NCI-H69 (cell line): ENCODE data around the gene FAM131C.
"Not testable (repeated sequence)": the region's sequence is repeated elsewhere in the genome, so short reads cannot be mapped to it uniquely, and the experiment has no call there.

Source experiments
- DNase-seq: peaks from one replicate; lab custom pipeline; 2025; lab: John Stamatoyannopoulos, UW

FAM131C gene, protein sequence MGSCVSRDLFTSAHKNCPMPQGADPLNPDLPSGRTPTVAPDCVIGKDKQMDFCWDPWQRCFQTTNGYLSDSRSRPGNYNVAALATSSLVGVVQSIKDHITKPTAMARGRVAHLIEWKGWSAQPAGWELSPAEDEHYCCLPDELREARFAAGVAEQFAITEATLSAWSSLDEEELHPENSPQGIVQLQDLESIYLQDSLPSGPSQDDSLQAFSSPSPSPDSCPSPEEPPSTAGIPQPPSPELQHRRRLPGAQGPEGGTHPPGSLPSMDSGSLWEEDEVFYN

GRCh38 chr1:16073490-16074119 is at the start of gene FAM131C:
FAM131C (minus strand) TSS chr1:16073651; CDS start chr1:16073442, 209 bp downstream.
- peak; percentile 55 for DNase-seq

DNA sequence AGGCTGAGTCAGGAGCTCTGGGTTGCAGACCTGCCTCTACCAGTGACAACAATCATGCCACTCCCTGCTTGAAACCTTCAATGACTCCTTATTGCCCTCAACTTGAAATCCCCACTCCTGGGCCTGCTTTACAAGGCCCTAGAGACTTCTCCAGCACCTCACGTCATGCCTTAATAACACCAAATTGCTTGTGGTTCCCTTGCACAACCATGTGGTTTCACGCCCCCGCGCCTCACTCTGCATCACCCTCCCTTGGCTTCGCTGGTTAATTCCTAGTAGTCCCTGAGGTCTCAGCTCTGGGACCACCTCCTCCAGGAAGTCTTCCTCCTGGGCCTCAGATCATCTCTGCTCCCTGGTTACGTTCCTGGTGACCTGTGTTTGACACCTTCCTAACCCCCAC is 49.5 kb upstream of the FAM131C start:
- DNase-seq, result no peak

DNA sequence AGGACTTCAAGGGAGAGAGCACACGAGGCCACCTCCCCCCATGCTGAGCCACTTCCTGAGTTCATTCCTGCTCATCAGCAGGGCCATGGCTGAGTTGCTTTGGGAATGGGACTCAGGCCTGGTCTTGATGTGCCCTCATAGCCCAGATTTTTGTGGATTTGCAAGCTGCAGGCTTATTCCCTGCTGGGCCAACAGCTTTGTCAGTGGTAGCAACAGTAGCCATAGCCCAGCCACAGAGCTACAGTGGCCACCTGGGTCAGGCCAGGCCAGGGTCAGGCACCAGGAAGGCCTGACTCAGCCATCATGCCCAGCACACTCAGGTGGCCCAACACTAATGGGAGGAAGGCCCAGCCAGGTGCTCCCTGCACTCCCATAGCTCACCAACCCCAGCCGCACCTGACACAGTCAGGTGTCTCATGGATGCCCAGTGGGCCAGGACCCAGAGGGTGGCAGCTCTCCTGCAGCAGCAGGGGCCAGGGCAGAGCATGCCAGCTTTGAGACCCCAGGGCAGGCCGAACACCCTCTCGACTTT is 49.0 kb upstream of the FAM131C start:
- peak; percentile 39 for DNase-seq

GRCh38 chr1:16120940-16121410 is 47.5 kb upstream of the FAM131C start:
- DNase-seq, result peak; percentile 87

DNA sequence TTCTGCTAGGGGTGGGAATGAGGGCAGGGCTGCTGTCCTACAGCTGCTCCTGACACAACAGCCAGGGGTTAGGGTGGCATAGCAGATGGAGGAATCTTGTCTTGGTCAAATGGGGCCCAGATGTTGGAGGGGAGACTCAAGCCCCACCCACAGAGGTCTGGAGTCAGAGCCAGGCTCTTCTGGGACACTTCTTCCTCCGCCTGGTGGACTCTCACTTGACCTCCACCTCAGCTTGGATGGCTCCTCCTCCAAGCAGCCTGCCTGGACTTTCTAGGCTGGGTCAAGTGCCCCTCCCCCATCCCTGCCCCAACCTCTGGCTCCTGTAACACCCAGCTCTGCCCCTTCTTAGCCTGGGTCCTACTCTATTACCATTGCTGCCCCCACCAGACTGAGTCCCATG is 47.0 kb upstream of the FAM131C start:
- peak; percentile 14 for DNase-seq

DNA sequence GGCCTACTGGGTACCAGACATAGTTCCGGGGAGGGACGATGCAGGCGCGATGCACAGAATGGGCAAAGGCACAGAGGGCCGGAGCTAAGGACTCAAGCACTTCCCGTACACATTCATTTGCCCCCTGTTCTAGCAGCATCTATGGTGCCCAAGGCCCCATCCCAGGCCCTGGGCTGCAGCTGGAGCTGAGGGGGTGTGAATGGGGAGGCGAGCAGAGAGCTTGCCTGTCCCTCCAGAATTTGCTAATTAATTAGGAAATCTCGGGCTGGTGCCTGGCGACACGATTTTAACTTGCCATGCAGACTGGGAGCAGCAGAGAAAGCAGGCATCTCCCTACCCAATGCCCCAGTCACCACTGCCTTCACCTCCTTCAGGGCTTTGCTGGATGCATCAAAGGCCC is 46.5 kb upstream of the FAM131C start:
- no peak for DNase-seq

- DNase-seq, result no peak
Measured at GRCh38 chr1:16119504-16119903, 46.1 kb upstream of the FAM131C start.

DNA sequence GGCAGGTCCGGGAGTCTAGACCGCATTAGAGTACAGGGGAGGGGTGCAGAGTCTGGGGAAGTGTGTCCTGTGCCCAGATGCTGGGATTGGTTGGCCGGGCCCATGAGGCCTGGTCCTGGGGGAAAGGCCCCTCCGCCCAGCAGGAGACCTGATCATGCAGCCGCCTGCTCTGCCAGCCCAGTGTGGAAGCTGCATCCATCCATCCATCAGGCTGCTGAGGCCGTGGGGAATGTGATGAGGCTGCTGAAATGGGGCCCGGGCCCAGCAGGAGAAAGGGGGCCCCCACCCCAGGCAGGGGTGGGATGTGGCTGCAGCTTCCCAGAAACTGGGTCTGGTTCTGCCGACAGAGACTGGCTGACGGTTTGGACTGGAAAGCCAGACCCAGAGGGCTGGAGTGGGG is 45.3 kb upstream of the FAM131C start:
- DNase-seq, result no peak

DNA sequence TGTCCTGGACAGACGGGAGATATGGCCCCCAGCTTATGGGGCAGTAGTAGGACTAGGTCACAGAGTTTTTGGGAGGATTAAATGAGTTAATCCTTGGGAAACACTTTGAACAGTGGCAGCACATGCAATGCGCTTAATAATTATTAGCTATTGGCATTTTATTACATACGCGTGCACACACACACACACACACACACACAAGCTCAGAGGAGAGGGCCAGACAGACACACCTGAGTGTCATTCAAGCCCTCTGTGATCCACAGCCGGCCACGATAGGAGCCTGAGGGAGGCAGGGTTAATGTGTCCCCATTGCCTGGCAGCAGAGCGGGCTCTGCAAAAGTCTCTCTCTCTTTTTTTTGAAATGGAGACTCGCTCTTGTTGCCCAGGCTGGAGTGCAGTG is 44.5 kb upstream of the FAM131C start:
- DNase-seq, result no peak

- DNase-seq, result no peak
Measured at GRCh38 chr1:16117369-16117768, 43.9 kb upstream of the FAM131C start.

GRCh38 chr1:16116625-16117024 is 43.2 kb upstream of the FAM131C start:
- DNase-seq, result no peak

- peak; percentile 8 for DNase-seq
Measured at GRCh38 chr1:16116002-16116401, 42.6 kb upstream of the FAM131C start.

DNA sequence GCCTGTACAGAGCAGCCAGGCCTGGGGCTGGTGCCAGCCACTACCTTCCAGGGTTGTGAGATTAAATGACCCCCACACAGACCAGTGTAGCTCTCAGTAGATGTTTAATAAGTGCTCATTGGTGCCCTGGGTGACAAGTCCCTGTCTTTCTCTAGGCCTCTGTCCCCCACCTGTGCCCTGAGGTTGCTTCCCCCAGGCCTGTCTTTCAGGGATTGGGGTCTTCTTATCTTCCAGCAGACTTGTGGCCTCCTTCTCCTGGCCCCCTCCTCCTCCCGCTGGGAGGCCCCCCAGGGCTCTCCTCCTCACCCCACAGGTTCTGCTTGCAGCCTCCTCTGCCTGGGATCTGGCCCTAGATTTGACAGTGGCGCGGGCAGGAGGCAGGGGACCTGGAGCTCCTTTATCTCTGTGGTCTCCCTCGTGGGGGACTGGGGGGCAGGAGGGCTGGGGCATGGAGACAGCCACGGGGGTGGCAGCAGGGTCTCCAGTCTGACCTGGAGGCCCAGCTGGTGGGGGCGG is 42.1 kb upstream of the FAM131C start:
- DNase-seq, result no peak

GRCh38 chr1:16114527-16115467 is 41.3 kb upstream of the FAM131C start:
- DNase-seq, result no peak

GRCh38 chr1:16112596-16113555 is 39.4 kb upstream of the FAM131C start:
- no peak for DNase-seq

DNA sequence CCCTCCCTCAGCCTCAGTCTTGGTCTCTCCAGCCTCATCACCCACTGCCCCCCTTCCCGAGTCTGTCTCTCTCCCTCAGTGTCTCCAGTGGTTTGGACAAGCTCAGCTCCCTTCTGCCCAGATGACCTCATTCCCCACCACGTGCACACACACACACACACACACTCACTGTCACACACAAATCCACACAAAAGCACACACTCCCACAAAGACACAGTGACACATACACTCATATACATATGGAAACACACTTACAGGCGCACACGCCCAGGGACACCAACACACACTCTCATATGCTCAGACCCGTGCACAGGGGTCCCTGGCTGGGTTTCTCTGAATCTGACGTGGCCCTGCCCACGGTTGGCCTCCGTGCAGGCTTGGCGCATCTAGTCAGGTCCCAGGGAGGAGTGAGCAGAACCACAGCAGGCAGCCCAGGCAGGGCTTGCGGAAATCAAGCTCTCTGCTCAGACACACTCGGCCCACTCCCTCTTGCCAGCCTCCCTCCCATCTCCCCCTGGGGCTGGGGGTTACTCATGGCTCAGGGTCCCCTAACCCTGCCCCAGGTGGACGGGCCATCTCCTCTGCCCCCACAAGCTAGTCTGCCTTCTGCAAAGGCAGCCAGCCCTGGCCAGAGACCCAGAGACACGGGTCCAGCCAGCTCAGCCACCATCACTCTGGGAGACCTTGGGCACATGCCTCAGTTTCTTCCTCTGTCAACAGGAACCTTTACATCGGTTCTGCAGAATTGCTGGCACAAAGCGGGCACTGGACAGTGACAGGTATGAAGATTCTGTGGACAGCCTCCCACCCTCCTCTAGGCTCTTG is 38.5 kb upstream of the FAM131C start:
- no peak for DNase-seq

DNA sequence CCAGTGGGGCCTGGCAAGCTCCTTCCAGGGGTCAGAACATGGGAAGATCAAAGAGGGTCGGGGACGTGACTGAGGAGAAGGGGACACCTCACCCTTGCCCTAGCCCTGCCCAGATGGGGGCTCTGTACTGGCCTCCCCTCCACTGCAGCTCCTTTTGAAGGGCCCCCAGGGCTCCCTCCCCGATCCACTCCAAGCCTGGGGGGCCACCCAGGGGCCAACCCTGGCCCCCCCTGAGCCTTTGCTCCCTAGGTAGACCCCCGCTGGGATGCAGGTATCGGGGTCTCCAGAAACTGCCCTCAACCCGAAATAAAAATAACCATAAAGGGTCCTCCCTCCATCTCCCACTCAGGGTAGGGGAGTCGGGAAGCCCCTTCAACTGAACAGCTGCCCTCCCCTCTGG is 37.4 kb upstream of the FAM131C start:
- DNase-seq, result no peak

GRCh38 chr1:16110456-16110855 is 37.0 kb upstream of the FAM131C start:
- DNase-seq, result no peak

GRCh38 chr1:16109571-16109970 is 36.1 kb upstream of the FAM131C start:
- no peak for DNase-seq

DNA sequence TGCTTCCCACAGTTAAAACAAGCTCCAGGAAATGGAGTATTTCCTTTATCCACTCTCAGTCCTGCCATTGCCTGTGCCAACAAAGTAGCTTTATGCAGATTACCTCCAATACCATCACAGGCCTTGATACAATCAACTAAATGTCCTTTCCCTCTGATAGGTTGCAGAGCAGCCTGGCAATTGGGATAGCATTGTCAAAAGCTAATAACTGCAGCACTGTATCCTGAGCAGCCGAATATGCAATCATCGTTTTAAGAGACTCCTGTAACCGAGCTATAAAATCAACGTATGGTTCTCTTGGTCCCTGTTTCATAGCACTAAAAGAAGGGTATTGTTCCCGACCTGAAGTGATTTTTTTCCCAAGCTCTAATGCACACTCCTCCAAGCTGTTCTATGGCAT is 33.6 kb upstream of the FAM131C start:
- not testable (repeated sequence) for DNase-seq
